ENCODE data around the gene ATP6AP2.
A peak's percentile ranks its signal among the peaks of the same experiment; 100 is the strongest.

The ATP6AP2 gene

GRCh38 chrX:40647307-40648197, 66.8 kb downstream of the ATP6AP2 start, which contains the start of gene CXorf38:
Gene CXorf38, minus strand, starts transcription at chrX:40647561. Its CDS starts 41 bp downstream, at chrX:40647520.
- H2AFZ ChIP-seq (ENCODE audit: low read depth, low read length), result no peak within 1 kb of the TSS
- H3K9ac ChIP-seq (ENCODE audit: low read length), result peak within 1 kb of the TSS; percentile 89
- H3K9me3 ChIP-seq (ENCODE audit: insufficient read depth, low read length), result no peaks in the 10 kb centered on the region
- peak within 1 kb of the TSS; percentile 80 for H3K27ac ChIP-seq (ENCODE audit: low read length)
- peak within 1 kb of the TSS; percentile 96 for H3K4me2 ChIP-seq (ENCODE audit: low read length)
- peak within 1 kb of the TSS; percentile 99 for H3K4me3 ChIP-seq (ENCODE audit: low read length)
- peaks cover 15% of the 10 kb centered on the region for H4K20me1 ChIP-seq (ENCODE audit: insufficient read depth, low read length)
- peaks cover 10% of the 10 kb centered on the region for H3K36me3 ChIP-seq (replicated peaks; ENCODE audit: low read depth, low read length)
- no peaks in the 10 kb centered on the region for H3K27me3 ChIP-seq (ENCODE audit: low read depth, low read length)
- peaks cover 46% of the 10 kb centered on the region for H3K79me2 ChIP-seq (ENCODE audit: low read length)
- H3K4me1 ChIP-seq (ENCODE audit: low read length), result peaks cover 38% of the 10 kb centered on the region
- TF ChIP-seq CTCF (IDR thresholded peaks at IDR 0.05; ENCODE audit: low read depth, low read length) (peak; percentile 18; the same call in 1 of the 2 replicates), EZH2phosphoT487 (IDR thresholded peaks at IDR 0.05; ENCODE audit: low read depth) (no peak)

- TF ChIP-seq CTCF (IDR thresholded peaks at IDR 0.05; ENCODE audit: low read depth, low read length), result peak; percentile 78
- TF ChIP-seq EZH2phosphoT487 (IDR thresholded peaks at IDR 0.05; ENCODE audit: low read depth), result no peak
- Histone ChIP-seq H3K9me3 (ENCODE audit: insufficient read depth, low read length) (no peaks in the 10 kb centered on the region), H2AFZ (ENCODE audit: low read depth, low read length) (no peak overlapping the region), H3K4me3 (ENCODE audit: low read length) (no peak overlapping the region), H3K27ac (ENCODE audit: low read length) (no peak overlapping the region), H4K20me1 (ENCODE audit: insufficient read depth, low read length) (no peaks in the 10 kb centered on the region), H3K4me1 (ENCODE audit: low read length) (peaks cover 10% of the 10 kb centered on the region), H3K36me3 (replicated peaks; ENCODE audit: low read depth, low read length) (peaks cover 11% of the 10 kb centered on the region), H3K27me3 (ENCODE audit: low read depth, low read length) (no peaks in the 10 kb centered on the region), H3K4me2 (ENCODE audit: low read length) (no peak overlapping the region), H3K79me2 (ENCODE audit: low read length) (peaks cover 6% of the 10 kb centered on the region), H3K9ac (ENCODE audit: low read length) (no peak overlapping the region)
Observed at GRCh38 chrX:40651620-40652223, 71.0 kb downstream of the ATP6AP2 start.

GRCh38 chrX:40652664-40653063, 71.9 kb downstream of the ATP6AP2 start:
- peaks cover 11% of the 10 kb centered on the region for H3K36me3 ChIP-seq (replicated peaks; ENCODE audit: low read depth, low read length)
- TF ChIP-seq EZH2phosphoT487 (IDR thresholded peaks at IDR 0.05; ENCODE audit: low read depth), result no peak
- no peak for TF ChIP-seq CTCF (IDR thresholded peaks at IDR 0.05; ENCODE audit: low read depth, low read length)
- peaks cover 15% of the 10 kb centered on the region for H3K4me1 ChIP-seq (ENCODE audit: low read length)
- H3K27ac ChIP-seq (ENCODE audit: low read length), result no peak overlapping the region
- no peaks in the 10 kb centered on the region for H4K20me1 ChIP-seq (ENCODE audit: insufficient read depth, low read length)
- no peak overlapping the region for H3K9ac ChIP-seq (ENCODE audit: low read length)
- H3K27me3 ChIP-seq (ENCODE audit: low read depth, low read length), result no peaks in the 10 kb centered on the region
- H3K79me2 ChIP-seq (ENCODE audit: low read length), result no peaks in the 10 kb centered on the region
- H3K9me3 ChIP-seq (ENCODE audit: insufficient read depth, low read length), result no peaks in the 10 kb centered on the region
- no peak overlapping the region for H3K4me2 ChIP-seq (ENCODE audit: low read length)
- no peak overlapping the region for H3K4me3 ChIP-seq (ENCODE audit: low read length)
- H2AFZ ChIP-seq (ENCODE audit: low read depth, low read length), result no peak overlapping the region

- H3K79me2 ChIP-seq (ENCODE audit: low read length), result no peaks in the 10 kb centered on the region
- no peak overlapping the region for H3K4me3 ChIP-seq (ENCODE audit: low read length)
- no peak overlapping the region for H3K4me2 ChIP-seq (ENCODE audit: low read length)
- no peaks in the 10 kb centered on the region for H3K9me3 ChIP-seq (ENCODE audit: insufficient read depth, low read length)
- H4K20me1 ChIP-seq (ENCODE audit: insufficient read depth, low read length), result no peaks in the 10 kb centered on the region
- peaks cover 10% of the 10 kb centered on the region for H3K4me1 ChIP-seq (ENCODE audit: low read length)
- no peaks in the 10 kb centered on the region for H3K27me3 ChIP-seq (ENCODE audit: low read depth, low read length)
- no peak overlapping the region for H2AFZ ChIP-seq (ENCODE audit: low read depth, low read length)
- peaks cover 11% of the 10 kb centered on the region for H3K36me3 ChIP-seq (replicated peaks; ENCODE audit: low read depth, low read length)
- no peak overlapping the region for H3K27ac ChIP-seq (ENCODE audit: low read length)
- TF ChIP-seq EZH2phosphoT487 (IDR thresholded peaks at IDR 0.05; ENCODE audit: low read depth) (no peak), CTCF (IDR thresholded peaks at IDR 0.05; ENCODE audit: low read depth, low read length) (no peak)
- H3K9ac ChIP-seq (ENCODE audit: low read length), result no peak overlapping the region
Observed at GRCh38 chrX:40653535-40653934, 72.8 kb downstream of the ATP6AP2 start.
